IMR-90 (cell line): Measurements from ENCODE around the gene EID1. TPM values are rescaled to one million over a fixed set of nuclear protein-coding genes. Genes with fewer than 3 reads are reported as not detected.

Experiments
- ATAC-seq: fragments of 200-7000 bp; cut with Tn5 transposase; 2 replicates; pipeline ENCODE4 v1.9.1; 2020; ENCODE audit warnings: low read depth, mild to moderate bottlenecking, moderate library complexity
- BruUV-seq: library from RNA; stranded (reverse); fragments of 400-500 nt; replicated peaks from 2 replicates; lab custom pipeline; 2021; lab: Mats Ljungman, UMichigan
- CTCF ChIA-PET: fragments of 300-600 bp; formaldehyde crosslinking; extraction: SDS; loops from one replicate; lab custom pipeline; 2021; ENCODE audit warnings: antibody characterized with exemption; lab: Yijun Ruan, JAX
- POLR2A ChIA-PET: fragments of 300-600 bp; sonication (Branson Sonifier 250); formaldehyde crosslinking; loops from one replicate; lab custom pipeline; 2022; ENCODE audit warnings: antibody characterized with exemption; ENCODE audit not compliant: unreplicated experiment; lab: Charles Lee
- DNase-seq: peaks from one replicate; pipeline ENCODE4 v3.0.0; 2013
- H2AFZ ChIP-seq: replicated peaks from 2 replicates; pipeline ENCODE3; 2013; ENCODE audit warnings: low read length, mild to moderate bottlenecking; ENCODE audit not compliant: poor library complexity
- H2AK5ac ChIP-seq: 2 replicates; pipeline ENCODE4 v1.6.1; 2013; ENCODE audit warnings: low read depth, low read length, inconsistent platforms
- H2AK9ac ChIP-seq: replicated peaks from 2 replicates; pipeline ENCODE3; 2013; ENCODE audit warnings: mild to moderate bottlenecking, low read depth, low read length, moderate library complexity; ENCODE audit not compliant: poor library complexity
- H2BK120ac ChIP-seq: 2 replicates; pipeline ENCODE4 v1.6.1; 2013; ENCODE audit warnings: low read depth, low read length, inconsistent platforms
- H2BK15ac ChIP-seq: 3 replicates; pipeline ENCODE4 v1.6.1; 2013; ENCODE audit warnings: low read depth, low read length, inconsistent platforms
- H2BK20ac ChIP-seq: 2 replicates; pipeline ENCODE4 v1.6.1; 2013; ENCODE audit warnings: low read depth, mild to moderate bottlenecking, inconsistent platforms, low read length, moderate library complexity
- H2BK5ac ChIP-seq: 2 replicates; pipeline ENCODE4 v1.6.1; 2013; ENCODE audit warnings: mild to moderate bottlenecking, low read depth, low read length, inconsistent platforms; ENCODE audit not compliant: poor library complexity, severe bottlenecking
- H3K14ac ChIP-seq: replicated peaks from 2 replicates; pipeline ENCODE4 v1.6.1; 2013; ENCODE audit warnings: low read depth, low read length, inconsistent platforms
- H3K18ac ChIP-seq: 2 replicates; pipeline ENCODE4 v1.6.1; 2013; ENCODE audit warnings: low read depth, low read length, control low read depth
- H3K23ac ChIP-seq: 2 replicates; pipeline ENCODE4 v1.6.1; 2013; ENCODE audit warnings: low read depth, low read length, inconsistent platforms
- H3K27ac ChIP-seq: 2 replicates; pipeline ENCODE4 v1.5.1; 2013; ENCODE audit warnings: mild to moderate bottlenecking, control low read depth, low read length; ENCODE audit not compliant: insufficient read depth
- H3K27me3 ChIP-seq: 2 replicates; pipeline ENCODE4 v1.6.1; 2013; ENCODE audit warnings: low read length; ENCODE audit not compliant: control insufficient read depth, insufficient read depth
- H3K36me3 ChIP-seq: 2 replicates; pipeline ENCODE4 v1.6.1; 2013; ENCODE audit warnings: low read length, mixed read lengths; ENCODE audit not compliant: control insufficient read depth, insufficient read depth
- H3K4ac ChIP-seq: 2 replicates; pipeline ENCODE4 v1.6.1; 2013; ENCODE audit warnings: low read depth, low read length, inconsistent platforms
- H3K4me1 ChIP-seq: 2 replicates; pipeline ENCODE4 v1.6.1; 2013; ENCODE audit warnings: low read length, mixed read lengths; ENCODE audit not compliant: control insufficient read depth, insufficient read depth
- H3K4me2 ChIP-seq: 2 replicates; pipeline ENCODE4 v1.6.1; 2013; ENCODE audit warnings: low read depth, mild to moderate bottlenecking, control low read depth, low read length, moderate library complexity
- H3K4me3 ChIP-seq: 2 replicates; pipeline ENCODE4 v1.5.1; 2013; ENCODE audit warnings: low read depth, mild to moderate bottlenecking, control low read depth, low read length, moderate library complexity; ENCODE audit not compliant: insufficient read depth
- H3K56ac ChIP-seq: 2 replicates; pipeline ENCODE4 v1.6.1; 2013; ENCODE audit warnings: low read length, inconsistent platforms; ENCODE audit not compliant: insufficient read depth; ENCODE audit errors: extremely low read depth
- H3K79me1 ChIP-seq, 2 experiments: 2 replicates each; pipeline ENCODE4 v1.6.1; 2013; ENCODE audit warnings: low read length in 2 of 2, inconsistent platforms in 1 of 2, low read depth in 1 of 2
- H3K9ac ChIP-seq: 2 replicates; pipeline ENCODE4 v1.6.1; 2013; ENCODE audit warnings: low read depth, low read length, control low read depth
- H3K9me1 ChIP-seq: 2 replicates; pipeline ENCODE4 v1.6.1; 2013; ENCODE audit warnings: low read length, inconsistent platforms; ENCODE audit not compliant: insufficient read depth
- H3K9me3 ChIP-seq: 2 replicates; pipeline ENCODE4 v1.6.1; 2013; ENCODE audit warnings: low read length; ENCODE audit not compliant: control insufficient read depth, insufficient read depth
- H4K20me1 ChIP-seq: 2 replicates; pipeline ENCODE4 v1.6.1; 2013; ENCODE audit warnings: low read length, inconsistent platforms; ENCODE audit not compliant: insufficient read depth
- H4K5ac ChIP-seq: 2 replicates; pipeline ENCODE4 v1.6.1; 2013; ENCODE audit warnings: mild to moderate bottlenecking, low read depth, low read length, control low read depth
- H4K8ac ChIP-seq, 2 experiments: 2 replicates each; pipeline ENCODE4 v1.6.1; 2013; ENCODE audit warnings: low read depth in 2 of 2, low read length in 2 of 2, control low read depth in 1 of 2, inconsistent platforms in 1 of 2
- H4K91ac ChIP-seq: 2 replicates; pipeline ENCODE4 v1.6.1; 2013; ENCODE audit warnings: low read depth, low read length, inconsistent platforms; ENCODE audit not compliant: insufficient read depth
- BHLHE40 ChIP-seq: fragments of 150-350 bp; IDR thresholded peaks from 2 replicates; pipeline ENCODE4 v1.6.1; 2016; ENCODE audit warnings: mild to moderate bottlenecking, low read depth, low read length
- CEBPB ChIP-seq: IDR thresholded peaks from 2 replicates; pipeline ENCODE4 v1.6.1; 2012; ENCODE audit warnings: low read depth, low read length, improper control_type of control experiment
- CHD1 ChIP-seq: IDR thresholded peaks from 2 replicates; pipeline ENCODE4 v1.6.1; 2012; ENCODE audit warnings: low read depth, low read length, improper control_type of control experiment
- CTCF ChIP-seq: conservative IDR thresholded peaks from 2 replicates; pipeline ENCODE4 v1.5.1; 2012; ENCODE audit warnings: mild to moderate bottlenecking, low read depth, low read length, improper control_type of control experiment
- ELK1 ChIP-seq: fragments of 150-350 bp; IDR thresholded peaks from 2 replicates; pipeline ENCODE4 v1.6.1; 2016; ENCODE audit warnings: low read depth, mild to moderate bottlenecking, low read length, moderate library complexity, borderline replicate concordance
- FOS ChIP-seq: fragments of 150-350 bp; IDR thresholded peaks from 2 replicates; pipeline ENCODE4 v1.6.1; 2016; ENCODE audit warnings: low read depth, low read length
- MAFK ChIP-seq: IDR thresholded peaks from 2 replicates; pipeline ENCODE4 v1.6.1; 2012; ENCODE audit warnings: low read depth, low read length, improper control_type of control experiment
- MAZ ChIP-seq: IDR thresholded peaks from 2 replicates; pipeline ENCODE4 v1.6.1; 2012; ENCODE audit warnings: low read depth, mild to moderate bottlenecking, low read length, improper control_type of control experiment, moderate library complexity, borderline replicate concordance
- MXI1 ChIP-seq: IDR thresholded peaks from 2 replicates; pipeline ENCODE4 v1.6.1; 2012; ENCODE audit warnings: low read depth, mild to moderate bottlenecking, low read length, moderate library complexity, borderline replicate concordance
- NFE2L2 ChIP-seq: fragments of 150-350 bp; IDR thresholded peaks from 2 replicates; pipeline ENCODE4 v1.6.1; 2016; ENCODE audit warnings: low read depth, mild to moderate bottlenecking, low read length
- POLR2A ChIP-seq: IDR thresholded peaks from 2 replicates; pipeline ENCODE4 v1.6.1; 2012; ENCODE audit warnings: mild to moderate bottlenecking, low read depth, low read length
- RAD21 ChIP-seq: IDR thresholded peaks from 2 replicates; pipeline ENCODE4 v1.6.1; 2012; ENCODE audit warnings: low read length, improper control_type of control experiment
- RCOR1 ChIP-seq: IDR thresholded peaks from 2 replicates; pipeline ENCODE4 v1.6.1; 2012; ENCODE audit warnings: mild to moderate bottlenecking, low read length, improper control_type of control experiment; ENCODE audit not compliant: insufficient replicate concordance
- RFX5 ChIP-seq: IDR thresholded peaks from 2 replicates; pipeline ENCODE4 v1.8.0; 2012; ENCODE audit warnings: low read depth, mild to moderate bottlenecking, low read length, moderate library complexity
- SMC3 ChIP-seq: fragments of 150-350 bp; IDR thresholded peaks from 2 replicates; pipeline ENCODE4 v1.6.1; 2016; ENCODE audit warnings: low read depth, mild to moderate bottlenecking, antibody characterized with exemption, low read length, moderate library complexity
- USF2 ChIP-seq: fragments of 150-350 bp; IDR thresholded peaks from 2 replicates; pipeline ENCODE4 v1.6.1; 2017; ENCODE audit warnings: mild to moderate bottlenecking, antibody characterized with exemption, low read length, low read depth
- WGBS, 2 experiments: methylation state at CpG; one replicate each; pipeline versions ENCODE4 v1.1.5 to v1.1.7; 2013; ENCODE audit warnings: missing lambda C conversion rate in 2 of 2; ENCODE audit not compliant: insufficient read length in 1 of 2; ENCODE audit errors: extremely low coverage in 2 of 2; 5-methylcytosine and 5-hydroxymethylcytosine counted together
- dilution Hi-C: fragments of 300-500 bp; cut with HindIII; formaldehyde crosslinking; loops from one replicate; pipeline ENCODE4 v1.14.3; 2018; ENCODE audit warnings: low sequenced_read_pairs; ENCODE audit not compliant: unreplicated experiment
- in situ Hi-C: fragments of 300-500 bp; cut with MboI; formaldehyde crosslinking; loops from 3 replicates; pipeline ENCODE4 v1.14.3; 2019; ENCODE audit warnings: low sequenced_read_pairs, inconsistent platforms, mixed read lengths
- intact Hi-C: fragments of 100-400 bp; cut with micrococcal nuclease; formaldehyde crosslinking; loops from 2 replicates; pipeline ENCODE4 v1.10.0; 2022
- polyA plus RNA-seq, 3 experiments: library from polyadenylated mRNA; depleted of rRNA; stranded (reverse); fragments of >200 nt; gene quantifications; 2 replicates each; pipeline ENCODE4 v1.2.3, GENCODE V29; 2012; ENCODE audit warnings: low replicate concordance in 1 of 3
- total RNA-seq: library from RNA; depleted of rRNA; stranded (reverse); fragments of >200 nt; gene quantifications from 2 replicates; pipeline ENCODE4 v1.2.3, GENCODE V29; 2012

EID1 gene
- total and polyA plus RNA-seq, 2 of the 4 experiments (the other 2 are of a cell fraction): 147 to 162 TPM

- no peak overlapping the region for H3K56ac ChIP-seq
- H3K23ac ChIP-seq: peak overlapping the region; percentile 58; the same call in 1 of the 2 replicates
- no peak overlapping the region for H2AFZ ChIP-seq
- H3K9me3 ChIP-seq: no peaks in the 10 kb centered on the region
- in situ Hi-C loops: loop anchor here (5.0 kb wide), 1 partner anchor 86 kb away; the partner anchor contains the start of gene SHC4
- peaks cover 12% of the 10 kb centered on the region; the same call in 1 of the 2 replicates for H3K9me1 ChIP-seq
- 95% methylated on average over 3 of the region's 3 CpGs; no CpG with 5 or more reads in 1 of the 2 experiments for WGBS, 2 experiments
- H3K4me3 ChIP-seq: no peak overlapping the region
- H4K91ac ChIP-seq: peak overlapping the region; percentile 73
- H2AK9ac ChIP-seq: no peak overlapping the region
- BruUV-seq: no TSS peak
- no peak overlapping the region for H3K9ac ChIP-seq
- peaks cover 4 to 34% of the 10 kb centered on the region in 2 experiments; a peak in 3 of 4 replicates for H3K79me1 ChIP-seq
- dilution Hi-C loops: no loop called here
- no peak overlapping the region for H3K27ac ChIP-seq
- H2AK5ac ChIP-seq: no peak overlapping the region
- peak overlapping the region; percentile 79; the same call in 1 of the 3 replicates for H2BK15ac ChIP-seq
- H3K27me3 ChIP-seq: no peaks in the 10 kb centered on the region
- ChIA-PET POLR2A (no interaction called here), CTCF (no interaction called here)
- DNase-seq (no peak), ATAC-seq (no peak)
- peaks cover 3% of the 10 kb centered on the region; the same call in 1 of the 2 replicates for H4K20me1 ChIP-seq
- H3K4me1 ChIP-seq: peaks cover 7% of the 10 kb centered on the region
- H2BK20ac ChIP-seq: peak overlapping the region; percentile 76
- H2BK120ac ChIP-seq: no peak overlapping the region; the same call in 1 of the 2 replicates
- no peaks in the 10 kb centered on the region for H3K36me3 ChIP-seq
- no peak overlapping the region for H4K8ac ChIP-seq
- H3K14ac ChIP-seq: peak overlapping the region; percentile 83; the same call in 1 of the 2 replicates
- H3K4me2 ChIP-seq: peak overlapping the region; percentile 48; the same call in 1 of the 2 replicates
- peak overlapping the region; percentile 39; the same call in 1 of the 2 replicates for H3K18ac ChIP-seq
- no peak for TF ChIP-seq CEBPB
- no peak for TF ChIP-seq RAD21
- TF ChIP-seq ELK1: no peak
- TF ChIP-seq POLR2A: no peak
- TF ChIP-seq RCOR1: no peak
- no peak for TF ChIP-seq MXI1
- TF ChIP-seq CHD1: no peak
- TF ChIP-seq FOS: no peak
- TF ChIP-seq USF2: no peak
- no peak for TF ChIP-seq MAZ
- no peak for TF ChIP-seq BHLHE40
- no peak for TF ChIP-seq RFX5
- TF ChIP-seq NFE2L2: no peak
- TF ChIP-seq CTCF: no peak
- no peak for TF ChIP-seq MAFK
- TF ChIP-seq SMC3: no peak
- no peak overlapping the region for H4K5ac ChIP-seq
- intact Hi-C loops: loop anchor here (5.0 kb wide), 1 partner anchor 161 kb away; no protein-coding TSS in a partner anchor
- peak overlapping the region; percentile 60 for H2BK5ac ChIP-seq
- H3K4ac ChIP-seq: peak overlapping the region; percentile 53; the same call in 1 of the 2 replicates
Measured at GRCh38 chr15:48876057-48876456, 1.9 kb upstream of the EID1 start.
